NCI-H345 (cell line): Measurements from ENCODE around the gene TRUB2.
"Not testable (repeated sequence)": the region's sequence is repeated elsewhere in the genome, so short reads cannot be mapped to it uniquely, and the experiment has no call there.

Experiments
- DNase-seq: peaks from one replicate; lab custom pipeline; 2025; lab: John Stamatoyannopoulos, UW

Gene TRUB2

GRCh38 chr9:128298535-128299482 is 23.4 kb downstream of the TRUB2 start:
- no peak for DNase-seq

DNA sequence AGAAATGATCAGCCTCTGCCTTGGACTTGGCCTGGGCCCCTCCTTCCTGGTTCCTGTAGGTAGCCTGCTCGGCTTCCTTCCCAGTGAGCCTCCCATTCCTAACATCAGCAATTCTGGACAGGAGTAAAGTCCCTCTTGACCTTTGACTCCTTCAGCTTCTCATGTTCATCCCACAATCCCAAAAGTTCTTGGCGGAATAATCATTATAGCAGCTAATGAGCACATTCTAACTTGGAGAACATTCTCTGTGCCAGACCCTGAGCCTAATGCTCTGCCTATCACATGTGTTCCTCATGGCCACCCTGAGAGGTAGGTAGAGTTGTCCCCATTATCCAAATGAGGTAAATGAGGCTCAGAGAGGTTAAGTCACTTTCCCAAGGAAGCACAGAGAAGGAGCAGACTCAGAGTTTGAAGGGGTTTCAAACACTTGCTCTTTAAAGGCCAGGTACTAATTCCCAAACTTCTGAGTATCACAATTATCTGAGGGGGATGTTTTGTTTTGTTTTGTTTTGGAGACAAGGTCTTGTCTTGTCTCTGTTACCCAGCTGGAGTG is 24.9 kb downstream of the TRUB2 start:
- DNase-seq = no peak

- DNase-seq = no peak
These were observed 25.7 kb downstream of the TRUB2 start for GRCh38 chr9:128296340-128297220.

DNA sequence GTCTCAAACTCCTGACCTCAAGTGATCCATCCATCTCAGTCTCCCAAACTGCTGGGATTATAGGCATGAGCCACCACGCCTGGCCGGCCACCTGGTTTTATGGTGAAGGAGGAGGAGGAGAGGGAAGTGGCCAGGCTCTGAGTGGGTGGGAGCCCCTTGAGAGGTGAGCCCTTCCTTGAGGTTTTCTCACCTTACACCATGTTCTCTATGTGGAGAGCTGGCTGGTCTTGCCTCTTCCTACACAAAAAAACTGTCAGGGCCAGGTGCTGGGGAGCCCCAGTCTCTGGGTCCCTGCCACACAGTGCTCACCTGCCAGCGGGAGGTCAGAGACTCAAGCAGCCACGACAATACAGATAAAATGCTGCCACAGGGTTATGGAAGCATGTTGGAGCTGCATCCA is 28.1 kb downstream of the TRUB2 start:
- DNase-seq = no peak

- DNase-seq = no peak
These were observed 29.2 kb downstream of the TRUB2 start for GRCh38 chr9:128293091-128293490.

GRCh38 chr9:128292009-128292408 is 30.2 kb downstream of the TRUB2 start:
- no peak for DNase-seq

DNA sequence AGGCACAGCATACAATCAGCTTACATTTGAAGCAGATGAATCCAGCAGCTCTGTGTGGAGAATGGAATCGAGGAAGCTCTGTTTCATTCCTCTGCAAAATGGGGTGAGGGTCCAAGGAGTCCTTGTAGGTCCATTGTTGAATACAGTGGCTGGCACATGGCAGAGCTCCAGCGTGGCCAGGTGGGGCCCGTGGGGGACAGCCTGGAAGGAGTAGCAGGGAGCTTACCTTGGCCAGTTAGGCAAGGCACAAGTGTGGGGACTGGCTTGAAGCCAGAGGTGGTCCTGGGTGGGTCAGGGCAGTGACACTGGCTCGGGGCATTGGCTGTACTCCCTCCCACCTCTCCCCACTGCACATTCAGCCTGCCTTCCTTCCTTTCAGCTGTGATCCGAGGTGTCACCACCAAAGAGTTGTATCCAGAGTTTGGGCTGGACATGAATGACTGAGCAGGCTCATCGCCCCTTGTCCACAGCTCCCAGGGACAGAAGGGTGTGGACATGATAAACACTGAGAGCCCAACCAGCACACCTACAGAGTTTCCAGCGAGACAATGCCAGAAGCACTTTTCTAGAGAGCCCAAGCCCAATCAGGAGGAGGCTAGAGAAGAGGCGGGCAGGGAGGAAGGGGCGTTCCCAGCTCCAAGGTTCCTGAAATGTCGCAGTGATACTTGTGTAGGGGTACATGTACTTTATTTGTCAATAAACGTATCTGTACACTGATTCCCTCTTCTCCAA is 33.8 kb downstream of the TRUB2 start:
- DNase-seq = no peak

GRCh38 chr9:128286440-128286839 is 35.8 kb downstream of the TRUB2 start:
- no peak for DNase-seq

DNA sequence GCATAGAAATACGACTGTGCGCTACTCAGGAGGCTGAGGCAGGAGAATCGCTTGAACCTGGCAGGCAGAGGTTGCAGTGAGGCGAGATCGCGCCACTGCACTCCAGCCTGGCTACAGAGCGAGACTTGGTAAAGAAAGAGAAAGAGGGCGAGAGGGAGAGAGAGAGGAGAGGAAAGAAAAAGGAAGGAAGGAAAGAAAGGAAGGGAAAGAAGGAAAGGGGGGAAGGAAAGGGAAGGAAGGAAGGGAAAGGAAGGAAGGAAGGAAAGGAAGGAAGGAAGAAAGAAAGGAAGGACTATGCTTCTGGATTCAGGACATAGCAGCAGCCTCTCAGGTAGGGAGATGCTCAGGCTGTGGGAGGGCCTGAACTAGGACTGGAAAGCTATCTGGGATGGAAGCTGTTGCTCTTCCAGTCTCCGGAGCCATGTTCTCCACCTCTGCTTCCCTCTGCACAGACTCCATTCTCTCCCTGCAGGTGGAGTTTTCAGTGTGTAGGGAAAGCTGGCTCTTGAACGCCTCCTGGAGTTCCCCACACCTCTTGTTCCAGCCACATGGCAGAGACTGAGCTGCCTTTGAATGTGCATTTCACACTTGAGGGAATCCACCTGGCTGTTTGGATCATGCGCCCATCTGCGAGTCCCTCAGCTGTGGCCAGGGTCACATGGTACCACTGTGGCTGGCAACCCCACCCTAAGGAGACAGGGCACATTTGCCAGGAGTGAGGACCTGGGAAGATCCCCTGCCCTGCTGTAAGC is 37.0 kb downstream of the TRUB2 start:
- DNase-seq = no peak

DNA sequence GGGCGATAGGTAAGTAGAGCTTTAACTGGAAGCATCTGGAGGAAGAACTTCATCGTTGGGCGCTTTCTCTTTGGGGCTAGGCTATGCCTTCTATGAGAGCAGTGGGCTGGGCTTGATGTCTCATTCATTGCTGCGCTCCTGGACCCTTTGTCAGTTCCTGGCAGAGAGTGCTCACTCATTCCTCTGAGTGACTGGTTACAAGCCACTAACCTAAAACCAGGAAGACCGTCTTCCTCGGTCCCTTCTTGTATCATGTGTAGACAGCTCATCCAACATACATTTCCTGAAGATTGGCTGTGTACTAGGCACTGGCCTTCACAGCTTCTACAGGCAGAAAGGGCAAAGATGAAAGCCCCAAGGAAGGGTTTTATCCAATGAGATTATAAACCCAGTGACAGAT is 39.7 kb downstream of the TRUB2 start:
- DNase-seq = no peak

DNA sequence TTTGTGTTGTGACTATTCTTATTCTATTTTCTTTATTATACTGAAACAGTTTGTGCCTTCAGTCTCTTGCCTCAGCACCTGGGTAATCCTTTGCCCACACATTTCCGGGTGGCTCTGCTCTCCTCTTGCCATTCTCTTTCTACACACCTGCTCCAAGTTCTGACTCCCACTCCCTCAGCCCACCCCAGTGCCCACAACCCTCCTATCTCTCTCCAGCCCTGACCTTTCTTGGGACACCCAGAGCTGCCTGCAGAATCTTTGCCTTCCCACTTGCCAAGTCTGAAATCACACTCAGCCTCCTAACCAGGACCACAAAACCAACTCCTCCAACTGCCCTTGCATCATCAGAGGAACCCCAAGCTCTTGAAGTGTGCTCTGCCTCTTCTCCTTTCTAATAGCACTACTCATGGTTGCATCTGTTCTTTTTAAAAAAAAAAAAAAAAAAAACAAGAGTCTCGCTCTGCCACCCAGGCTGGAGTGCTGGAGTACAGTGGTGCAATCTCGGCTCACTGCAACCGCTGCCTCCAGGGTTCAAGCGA is 42.1 kb downstream of the TRUB2 start:
- no peak for DNase-seq

DNA sequence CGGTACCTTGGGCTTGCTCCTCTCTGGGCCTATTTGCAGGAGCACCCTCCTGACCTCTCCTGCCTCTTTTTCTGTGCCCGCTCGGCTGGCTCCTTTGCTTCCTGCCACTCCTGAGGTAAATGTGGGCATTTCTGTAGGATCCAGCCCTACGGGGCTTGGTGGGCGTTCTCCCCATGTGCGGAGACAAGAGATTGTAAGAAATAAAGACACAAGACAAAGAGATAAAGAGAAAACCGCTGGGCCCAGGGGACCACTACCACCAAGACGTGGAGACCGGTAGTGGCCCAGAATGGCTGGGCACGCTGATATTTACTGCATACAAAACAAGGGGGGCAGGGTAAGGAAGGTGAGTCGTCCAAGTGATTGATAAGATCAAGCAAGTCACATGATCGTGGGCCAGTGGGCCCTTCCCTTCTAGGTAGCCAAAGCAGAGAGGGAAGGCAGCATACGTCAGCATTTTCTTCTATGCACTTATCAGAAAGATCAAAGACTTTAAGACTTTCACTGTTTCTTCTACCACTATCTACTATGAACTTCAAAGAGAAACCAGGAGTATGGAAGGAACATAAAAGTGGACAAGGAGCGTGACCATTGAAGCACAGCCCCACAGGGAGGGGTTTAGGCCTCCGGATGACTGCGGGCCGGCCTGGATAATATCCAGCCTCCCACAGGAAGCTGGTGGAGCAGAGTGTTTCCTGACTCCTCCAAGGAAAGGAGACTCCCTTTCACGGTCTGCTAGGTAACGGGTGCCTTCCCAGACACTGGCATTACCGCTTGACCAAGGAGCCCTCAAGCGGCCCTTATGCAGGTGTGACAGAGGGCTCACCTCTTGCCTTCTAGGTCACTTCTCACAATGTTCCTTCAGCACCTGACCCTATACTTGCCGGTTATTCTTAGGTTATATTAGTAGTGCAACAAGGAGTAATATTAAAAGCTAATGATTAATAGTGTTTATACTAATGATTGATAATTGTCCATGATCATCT is 42.9 kb downstream of the TRUB2 start:
- not testable (repeated sequence) for DNase-seq

DNA sequence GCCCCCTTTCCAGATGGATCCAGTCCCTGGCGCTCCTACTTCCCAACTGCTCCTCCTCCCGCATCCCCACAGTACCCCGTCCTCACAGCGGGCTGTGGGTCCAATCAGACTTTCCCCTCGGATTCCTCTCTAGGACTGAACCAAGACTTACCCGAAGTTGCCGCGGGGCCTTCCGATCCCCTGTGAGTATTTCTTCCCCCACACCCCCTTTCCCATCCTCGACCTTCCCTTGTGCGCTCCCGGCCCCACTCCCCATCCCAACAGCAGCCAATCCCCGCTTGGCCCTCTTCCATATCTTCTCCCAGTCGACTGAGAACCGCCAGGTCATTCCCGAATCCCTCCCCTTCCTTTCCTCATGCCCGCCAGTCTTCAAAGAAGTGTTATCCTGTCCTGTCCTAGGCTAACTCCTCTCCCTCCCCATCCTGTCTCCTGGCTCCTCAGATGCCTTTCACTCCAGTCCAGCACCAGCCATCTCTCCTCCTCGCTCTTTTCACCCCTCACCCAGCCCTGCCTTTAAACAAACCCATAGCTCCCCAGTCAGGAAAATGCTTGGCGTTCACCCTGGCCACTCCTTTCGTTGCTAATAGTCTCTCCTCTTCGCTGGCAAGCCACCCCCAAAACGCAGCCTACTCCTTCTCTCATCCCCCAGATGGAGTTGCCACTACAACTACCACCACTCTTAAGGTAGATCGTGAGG is 45.5 kb downstream of the TRUB2 start:
- DNase-seq = peak; percentile 35

- peak; percentile 100 for DNase-seq
These were observed 46.2 kb downstream of the TRUB2 start, which contains the start of gene SWI5 for GRCh38 chr9:128276008-128276573. Gene SWI5, plus strand, starts transcription at chr9:128276276.

DNA sequence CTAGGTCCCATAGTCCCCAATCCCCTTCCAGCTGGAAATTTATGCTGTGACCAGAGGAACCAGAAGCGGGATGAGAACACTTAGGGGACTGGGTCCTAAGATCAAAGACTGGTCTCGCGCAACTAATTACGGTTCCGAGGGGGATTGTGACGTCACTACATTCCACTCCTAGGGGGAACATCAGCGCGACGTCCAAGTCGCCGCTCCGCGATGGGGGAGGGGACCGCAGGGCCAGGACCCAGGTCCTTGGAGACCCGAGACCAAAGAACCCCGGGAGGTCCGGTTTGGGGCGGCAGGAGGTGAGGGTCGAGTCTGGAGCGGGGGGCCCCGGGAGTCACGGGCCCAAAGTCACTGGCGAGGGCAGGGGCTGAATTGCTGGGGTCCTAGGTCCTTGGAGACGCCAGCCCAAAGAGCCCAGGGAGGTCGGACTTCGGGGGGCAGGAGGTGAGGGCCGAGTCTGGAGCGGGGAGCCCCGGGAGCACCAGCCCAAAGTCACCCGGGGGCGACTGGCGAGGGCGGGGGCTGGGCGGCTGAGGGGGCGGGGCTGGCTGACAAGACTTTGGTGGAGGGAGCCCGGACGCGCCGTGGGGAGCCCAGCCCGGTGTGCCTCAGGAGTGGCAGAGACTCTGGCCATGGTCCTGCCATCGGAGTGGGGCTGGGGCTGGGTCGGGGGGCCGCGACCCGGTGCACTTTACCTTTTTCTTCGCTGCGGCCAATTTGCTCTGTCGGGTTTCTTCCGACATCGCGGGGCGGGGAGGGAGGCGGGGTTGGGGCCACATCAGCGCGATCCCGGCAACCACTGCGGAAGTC is 46.8 kb downstream of the TRUB2 start, which contains the start of gene GOLGA2:
TSS of gene GOLGA2 (minus strand) at position 810 of the 810 bp plus-strand sequence. CDS start at position 779, 31 bp downstream.
- peak; percentile 74 for DNase-seq

GRCh38 chr9:128274245-128274644 is 48.0 kb downstream of the TRUB2 start:
- no peak for DNase-seq

DNA sequence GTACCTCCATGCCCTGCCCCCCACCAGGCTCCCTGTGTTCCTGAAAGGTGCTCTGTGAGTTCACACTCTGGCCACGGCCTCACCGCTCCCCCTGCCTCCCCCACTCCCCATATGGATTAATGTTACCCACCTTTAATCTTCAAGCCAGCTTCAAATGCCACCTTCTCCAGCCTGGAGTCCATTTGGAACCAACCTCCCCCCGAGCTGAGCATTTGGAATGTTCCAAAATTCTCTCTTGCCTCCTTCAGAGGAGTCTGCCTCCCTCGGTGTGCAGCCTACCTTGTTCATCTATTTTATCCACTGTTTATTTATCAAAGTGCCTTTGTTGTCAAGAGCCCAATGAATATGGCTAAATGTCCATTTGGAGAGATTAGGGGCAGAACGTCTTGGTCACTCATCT is 50.7 kb downstream of the TRUB2 start:
- DNase-seq = no peak
